HG03139 (cell line): ENCODE results near the gene RSPH9.
"Not testable (repeated sequence)": the region's sequence is repeated elsewhere in the genome, so short reads cannot be mapped to it uniquely, and the experiment has no call there.

Source experiments
- ATAC-seq: cut with Tn5 transposase; IDR thresholded peaks from one replicate; pipeline ENCODE4 v1.9.1; 2021; ENCODE audit not compliant: unreplicated experiment

RSPH9 gene

GRCh38 chr6:43682724-43683429 lies 38.0 kb downstream of the RSPH9 start:
- no peak for ATAC-seq

- no peak for ATAC-seq
Observed at GRCh38 chr6:43683708-43684455, 39.0 kb downstream of the RSPH9 start.

DNA sequence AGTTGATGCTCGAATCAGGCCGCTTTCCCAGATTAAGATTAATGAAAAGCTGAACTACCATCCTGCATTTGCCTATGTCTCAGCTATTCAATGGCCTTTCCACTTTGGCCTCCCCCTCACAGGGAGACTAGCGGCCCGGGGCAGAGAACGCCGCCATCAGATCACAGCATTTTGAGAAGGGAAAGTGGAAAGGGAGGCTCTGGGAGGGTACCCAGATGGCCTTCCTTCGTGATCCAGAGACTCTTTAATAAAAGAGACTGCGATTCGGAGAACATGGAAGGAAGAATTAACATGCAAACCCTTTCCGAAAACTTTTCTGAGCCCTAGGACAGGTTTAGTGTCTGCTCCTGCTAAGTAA lies 42.2 kb downstream of the RSPH9 start:
- no peak for ATAC-seq

GRCh38 chr6:43687437-43688347 lies 42.9 kb downstream of the RSPH9 start, which contains the start of gene MRPS18A:
Gene MRPS18A, minus strand, starts transcription at chr6:43687791. Its CDS starts 12 bp downstream, at chr6:43687779.
- peak; percentile 83 for ATAC-seq

DNA sequence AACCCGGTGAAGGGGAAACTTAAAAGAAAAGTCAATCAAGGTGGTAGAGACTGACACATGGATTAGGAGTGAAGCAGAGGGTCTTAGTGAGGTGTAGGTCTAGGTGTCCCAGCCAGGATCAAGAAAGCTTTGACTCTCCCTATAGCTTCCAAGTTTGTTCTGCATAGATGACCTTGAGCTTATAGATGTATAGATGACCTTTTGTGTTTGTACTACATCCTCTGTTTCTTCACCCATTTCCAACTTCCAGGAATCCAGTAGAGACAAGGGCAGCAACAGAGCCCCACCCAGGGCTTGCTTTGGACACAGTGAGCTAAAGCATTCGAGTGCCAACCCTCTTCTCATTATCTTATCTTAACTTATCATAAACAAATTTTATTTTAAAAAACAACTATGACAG lies 44.6 kb downstream of the RSPH9 start:
- ATAC-seq = no peak

- ATAC-seq = no peak
Observed at GRCh38 chr6:43695215-43695966, 50.6 kb downstream of the RSPH9 start.

GRCh38 chr6:43695967-43696291 lies 51.1 kb downstream of the RSPH9 start:
- ATAC-seq = no peak

DNA sequence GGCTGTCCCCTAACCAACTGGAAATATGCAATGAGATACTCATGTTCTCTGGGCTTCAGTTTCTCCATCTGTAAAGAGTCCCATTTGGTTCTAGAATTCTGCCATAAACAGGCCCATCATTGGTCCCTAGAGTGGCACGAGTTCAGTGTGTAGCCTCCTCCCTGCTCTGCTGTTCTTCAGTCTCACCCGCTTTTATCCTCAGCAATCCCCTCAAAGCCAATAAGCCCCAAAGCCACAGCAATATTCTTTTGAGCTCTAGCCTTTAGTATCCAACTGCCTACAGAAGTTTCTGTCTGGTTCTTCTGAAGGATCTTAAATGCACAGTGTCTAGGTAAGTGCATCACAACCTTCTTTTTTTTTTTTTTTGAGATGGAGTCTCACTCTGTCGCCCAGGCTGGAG lies 52.6 kb downstream of the RSPH9 start:
- no peak for ATAC-seq

- no peak for ATAC-seq
Observed at GRCh38 chr6:43698584-43699349, 53.9 kb downstream of the RSPH9 start.

DNA sequence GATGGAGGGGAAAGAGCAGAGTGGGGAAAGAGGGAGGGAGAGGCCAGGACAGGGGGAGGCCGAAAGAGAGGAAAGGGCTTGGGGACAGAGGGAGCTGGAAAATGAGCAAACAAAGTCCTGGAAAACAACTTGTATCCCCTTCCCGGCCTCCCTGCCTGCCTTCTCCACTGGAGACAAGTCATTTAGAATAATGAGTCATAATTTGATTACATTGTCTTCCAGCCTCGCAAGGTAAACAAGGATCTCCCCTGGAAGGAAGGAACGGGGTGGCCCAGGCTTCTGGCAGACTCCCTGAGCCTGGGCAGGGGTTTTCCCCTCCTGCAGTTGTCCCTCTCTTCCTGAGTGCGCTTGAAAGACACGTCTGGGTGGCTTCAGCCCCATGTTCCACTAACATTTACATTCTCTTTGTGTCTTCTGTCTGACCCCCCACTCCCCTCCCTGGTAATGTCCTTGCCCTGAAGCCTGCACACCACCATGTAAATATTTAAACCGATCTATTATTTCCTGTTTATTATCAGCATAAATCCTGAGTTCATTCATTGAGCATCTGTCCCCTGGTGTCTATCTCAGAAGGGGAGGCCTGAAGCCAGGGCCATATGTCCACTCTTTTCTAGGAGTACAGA lies 54.8 kb downstream of the RSPH9 start:
- ATAC-seq = no peak

DNA sequence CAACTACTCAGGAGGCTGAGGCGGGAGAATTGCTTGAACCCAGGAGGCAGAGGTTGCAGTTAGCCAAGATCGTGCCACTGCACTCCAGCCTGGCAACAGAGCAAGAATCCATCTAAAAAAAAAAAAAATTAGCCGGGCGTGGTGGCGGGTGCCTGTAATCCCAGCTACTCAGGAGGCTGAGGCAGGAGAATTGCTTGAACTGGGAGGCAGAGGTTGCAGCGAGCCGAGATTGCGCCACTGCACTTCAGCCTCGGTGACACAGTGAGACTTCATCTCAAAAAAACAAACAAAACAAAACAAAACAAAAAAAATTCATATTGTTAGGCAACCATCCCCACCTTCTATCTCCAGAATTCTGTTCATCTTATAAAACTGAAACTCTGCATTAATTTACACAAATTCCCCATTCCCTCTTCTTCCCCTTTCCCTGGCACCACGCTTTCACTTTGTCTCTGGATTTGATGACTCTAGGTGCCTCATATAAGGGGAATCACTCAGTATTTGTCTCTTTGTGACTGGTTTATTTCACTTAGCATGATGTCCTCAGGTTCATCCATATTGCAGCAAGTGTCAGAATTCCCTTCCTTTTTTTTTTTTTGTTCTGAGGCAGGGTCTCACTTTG lies 56.2 kb downstream of the RSPH9 start:
- not testable (repeated sequence) for ATAC-seq

- no peak for ATAC-seq
Observed at GRCh38 chr6:43702171-43702533, 57.3 kb downstream of the RSPH9 start.

- peak; percentile 66 for ATAC-seq
Observed at GRCh38 chr6:43702534-43703440, 58.0 kb downstream of the RSPH9 start.

DNA sequence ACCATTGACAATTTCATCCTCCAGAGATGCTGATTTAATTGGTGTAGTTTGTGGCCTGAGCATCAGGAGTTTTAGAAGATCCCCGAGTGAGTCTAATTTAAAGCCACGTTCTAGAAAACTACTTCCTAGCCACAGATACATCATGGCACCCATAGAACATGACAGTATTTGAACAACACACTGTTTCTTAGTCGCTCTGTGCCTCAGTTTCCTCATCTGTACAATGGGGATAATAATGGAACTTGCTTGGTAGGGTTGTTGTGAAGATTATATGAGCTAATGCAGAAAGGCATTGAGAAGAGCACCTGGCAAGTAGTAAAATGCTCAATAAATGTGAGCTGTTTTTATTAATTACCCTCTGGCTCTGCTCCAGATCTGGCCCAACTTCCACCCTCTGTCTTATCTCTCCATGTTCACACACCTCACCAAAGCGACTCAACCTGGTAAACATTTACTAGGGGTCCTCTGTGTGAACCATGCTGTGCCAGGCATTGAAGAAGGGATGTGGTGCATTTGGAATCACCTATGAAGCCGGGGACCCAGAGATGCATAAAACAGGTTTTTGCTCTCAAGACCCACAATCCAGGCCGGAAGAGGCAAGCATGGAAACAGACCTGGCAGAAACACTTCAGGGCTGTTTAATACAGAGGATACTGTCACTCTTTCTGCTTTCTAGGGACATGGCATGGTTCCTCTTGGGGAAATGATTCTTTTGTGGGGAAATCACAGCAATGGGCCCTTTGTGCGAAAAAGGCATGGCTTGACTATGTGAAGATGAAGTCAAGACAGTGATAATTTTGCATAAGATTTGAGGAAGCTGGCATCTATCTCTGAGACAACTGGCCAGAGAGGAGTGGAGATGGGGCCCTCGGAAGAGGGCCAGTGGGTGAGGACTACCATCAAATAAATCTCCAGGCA lies 58.9 kb downstream of the RSPH9 start:
- ATAC-seq = no peak

DNA sequence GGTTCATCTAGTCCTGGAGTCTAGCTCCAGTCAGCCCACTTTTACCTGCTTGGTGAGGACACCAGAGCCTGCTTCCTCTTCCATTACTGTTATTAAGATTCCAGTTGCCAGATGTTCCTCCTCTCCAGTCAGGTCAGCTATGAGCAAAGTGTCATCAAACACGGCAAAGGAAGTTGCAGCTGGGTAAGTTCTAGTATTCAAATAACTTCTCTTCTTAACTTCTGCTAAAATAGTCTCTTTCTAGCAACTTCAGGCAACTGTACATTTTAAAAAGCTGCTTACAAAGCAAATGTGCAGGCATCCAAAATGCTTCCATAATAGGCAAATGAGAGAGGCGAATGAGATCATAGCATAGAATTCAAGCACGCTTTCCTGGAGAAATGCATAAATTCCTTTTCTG lies 61.2 kb downstream of the RSPH9 start:
- ATAC-seq = no peak

GRCh38 chr6:43706788-43707187 lies 62.0 kb downstream of the RSPH9 start:
- ATAC-seq = no peak

- ATAC-seq = no peak
Observed at GRCh38 chr6:43707269-43707668, 62.4 kb downstream of the RSPH9 start.
